Measurements from ENCODE around the gene GCG.

- no peak for TF ChIP-seq EZH2 (IDR thresholded peaks at IDR 0.05; ENCODE audit: borderline replicate concordance, low read depth, low read length, severe bottlenecking)
- no peak for TF ChIP-seq CTCF (IDR thresholded peaks at IDR 0.05; ENCODE audit: extremely low read depth in 1 of 2, insufficient read depth in 1 of 2, low read depth in 1 of 2, low read length in 2 of 2)
- no peak for TF ChIP-seq JUN (IDR thresholded peaks at IDR 0.05; ENCODE audit: borderline replicate concordance, insufficient read depth, insufficient read length, low read depth)
- no peak for TF ChIP-seq POLR2AphosphoS5 (IDR thresholded peaks at IDR 0.05; ENCODE audit: insufficient read depth, low read depth, low read length)
- no peak for TF ChIP-seq POLR2A (IDR thresholded peaks at IDR 0.05; ENCODE audit: low read depth, low read length)
- TF ChIP-seq MYC (IDR thresholded peaks at IDR 0.05; ENCODE audit: low read depth, low read length), result no peak
Measured at GRCh38 chr2:162125138-162125537, 26.9 kb downstream of the GCG start.

Measured in endothelial cell of umbilical vein (primary cell).